ENCODE results near the gene TBC1D10B. TPM values are rescaled to one million over a fixed set of nuclear protein-coding genes. Genes with fewer than 3 reads are reported as not detected.
A peak's percentile ranks its signal among the peaks of the same experiment; 100 is the strongest.

Gene TBC1D10B
- polyA plus RNA-seq, 3 donors, result 12.2 to 36.0 (median 13.8) TPM

- Histone ChIP-seq H3K9me3 (replicated peaks in 1 of 2; ENCODE audit: control insufficient read depth in 1 of 2, insufficient read depth in 1 of 2, low read length in 2 of 2) (no peaks in the 10 kb centered on the region), H3K79me2 (ENCODE audit: insufficient read depth, low read length) (no peaks in the 10 kb centered on the region), H3K9ac (ENCODE audit: insufficient read depth, low read length, poor library complexity, severe bottlenecking) (peak overlapping the region; percentile 63), H3K4me1 (ENCODE audit: control insufficient read depth in 1 of 2, insufficient read depth in 2 of 2, low read length in 2 of 2) (peaks cover 13 to 22% of the 10 kb centered on the region in 2 donors), H3K27ac (ENCODE audit: low read depth in 1 of 2, low read length in 2 of 2) (peak overlapping the region in 1 of 2 donors; percentile 72), H4K20me1 (ENCODE audit: insufficient read depth, low read length) (no peaks in the 10 kb centered on the region), H3K27me3 (ENCODE audit: control insufficient read depth in 2 of 2, insufficient read depth in 2 of 2, low read length in 2 of 2) (no peaks in the 10 kb centered on the region), H2AFZ (ENCODE audit: insufficient read depth, low read depth, low read length, poor library complexity, severe bottlenecking) (peak overlapping the region; percentile 90), H3K36me3 (replicated peaks in 1 of 2; ENCODE audit: control insufficient read depth in 1 of 2, insufficient read depth in 2 of 2, low read length in 2 of 2) (peaks cover 0 to 13% of the 10 kb centered on the region in 2 donors), H3K4me3 (replicated peaks in 1 of 3; ENCODE audit: low read depth in 2 of 3, low read length in 3 of 3) (peak overlapping the region; percentile 30 to 77 (median 66)), H3K4me2 (replicated peaks; ENCODE audit: extremely low read depth, low read length, poor library complexity, severe bottlenecking) (peak overlapping the region; percentile 93)
- H3K4me1 Mint-ChIP-seq, result peaks cover 17% of the 10 kb centered on the region
- H3K27ac Mint-ChIP-seq, result no peak overlapping the region
- no peaks in the 10 kb centered on the region for H3K9me3 Mint-ChIP-seq
- H3K36me3 Mint-ChIP-seq, result peaks cover 20 to 26% of the 10 kb centered on the region in 2 donors
- intact Hi-C loops (cut with micrococcal nuclease), result no loop called here
- no peak for TF ChIP-seq CTCF (IDR thresholded peaks at IDR 0.05)
- DNase-seq, result no peak
- 68% methylated on average over 14 of the region's 18 CpGs for WGBS (ENCODE audit: insufficient coverage)
- H3K27me3 Mint-ChIP-seq (ENCODE audit: low read depth in 3 of 3), result peaks cover 0 to 2% (median 1%) of the 10 kb centered on the region in 3 donors
- H3K4me3 Mint-ChIP-seq, result peak overlapping the region; percentile 43 to 61
Measured at GRCh38 chr16:30416624-30417528, 46.6 kb upstream of the TBC1D10B start.

GRCh38 chr16:30416047-30416603 lies 45.8 kb upstream of the TBC1D10B start:
- no peaks in the 10 kb centered on the region for H3K9me3 ChIP-seq (replicated peaks in 1 of 2; ENCODE audit: control insufficient read depth in 1 of 2, insufficient read depth in 1 of 2, low read length in 2 of 2)
- H3K4me2 ChIP-seq (replicated peaks; ENCODE audit: extremely low read depth, low read length, poor library complexity, severe bottlenecking), result no peak overlapping the region
- intact Hi-C loops (cut with micrococcal nuclease), result no loop called here
- H3K36me3 ChIP-seq (replicated peaks in 1 of 2; ENCODE audit: control insufficient read depth in 1 of 2, insufficient read depth in 2 of 2, low read length in 2 of 2), result peaks cover 0 to 17% of the 10 kb centered on the region in 2 donors
- Mint-ChIP-seq H3K4me1 (peaks cover 17% of the 10 kb centered on the region), H3K9me3 (no peaks in the 10 kb centered on the region), H3K4me3 (no peak overlapping the region), H3K36me3 (peaks cover 17 to 20% of the 10 kb centered on the region in 2 donors), H3K27me3 (ENCODE audit: low read depth in 3 of 3) (peaks cover 0 to 2% (median 1%) of the 10 kb centered on the region in 3 donors), H3K27ac (no peak overlapping the region)
- no peaks in the 10 kb centered on the region for H4K20me1 ChIP-seq (ENCODE audit: insufficient read depth, low read length)
- H3K79me2 ChIP-seq (ENCODE audit: insufficient read depth, low read length), result no peaks in the 10 kb centered on the region
- WGBS (ENCODE audit: insufficient coverage), result 98% methylated on average over 4 of the region's 4 CpGs
- H2AFZ ChIP-seq (ENCODE audit: insufficient read depth, low read depth, low read length, poor library complexity, severe bottlenecking), result no peak overlapping the region
- H3K9ac ChIP-seq (ENCODE audit: insufficient read depth, low read length, poor library complexity, severe bottlenecking), result no peak overlapping the region
- no peak overlapping the region for H3K4me3 ChIP-seq (replicated peaks in 1 of 3; ENCODE audit: low read depth in 2 of 3, low read length in 3 of 3)
- DNase-seq, result no peak
- H3K4me1 ChIP-seq (ENCODE audit: control insufficient read depth in 1 of 2, insufficient read depth in 2 of 2, low read length in 2 of 2), result peaks cover 13 to 22% of the 10 kb centered on the region in 2 donors
- no peaks in the 10 kb centered on the region for H3K27me3 ChIP-seq (ENCODE audit: control insufficient read depth in 2 of 2, insufficient read depth in 2 of 2, low read length in 2 of 2)
- no peak for TF ChIP-seq CTCF (IDR thresholded peaks at IDR 0.05)
- H3K27ac ChIP-seq (ENCODE audit: low read depth in 1 of 2, low read length in 2 of 2), result no peak overlapping the region
